ENCODE measurements around the gene TNS2.
A peak's percentile ranks its signal among the peaks of the same experiment; 100 is the strongest.
"Not testable (repeated sequence)": the region's sequence is repeated elsewhere in the genome, so short reads cannot be mapped to it uniquely, and the experiment has no call there.

TNS2 gene

DNA sequence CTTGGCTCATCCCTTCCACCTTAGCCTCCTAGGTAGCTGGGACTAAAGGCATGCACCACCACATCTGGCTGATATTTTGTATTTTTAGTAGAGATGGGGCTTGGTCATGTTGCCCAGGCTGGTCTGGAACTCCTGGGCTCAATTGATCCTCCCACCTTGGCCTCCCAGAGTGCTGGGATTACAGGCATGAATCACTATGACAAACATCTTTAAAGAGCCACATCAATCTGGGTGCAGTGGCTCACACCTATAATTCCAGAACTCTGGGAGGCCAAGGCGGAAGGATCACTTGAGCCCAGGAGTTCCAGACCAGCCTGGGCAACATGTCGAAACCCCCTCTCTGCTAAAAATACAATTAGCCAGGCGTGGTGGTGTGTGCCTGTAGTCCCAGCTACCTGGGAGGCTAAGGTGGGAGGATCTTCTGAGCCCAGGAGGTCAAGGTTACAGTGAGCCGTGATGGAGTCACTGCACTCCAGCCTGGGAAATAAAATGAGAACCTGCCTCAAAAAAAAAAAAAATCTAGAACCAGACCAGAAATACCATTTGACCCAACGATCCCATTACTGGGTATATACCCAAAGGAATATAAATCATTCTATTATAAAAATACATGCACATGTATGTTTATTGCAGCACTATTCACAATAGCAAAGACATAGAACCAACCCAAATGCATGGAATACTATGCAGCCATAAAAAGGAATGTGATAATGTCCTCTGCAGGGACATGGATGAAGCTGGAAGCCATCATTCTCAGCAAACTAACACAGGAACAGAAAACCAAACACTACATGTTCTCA is 45.1 kb downstream of the TNS2 start:
- DNase-seq: not testable (repeated sequence)

DNA sequence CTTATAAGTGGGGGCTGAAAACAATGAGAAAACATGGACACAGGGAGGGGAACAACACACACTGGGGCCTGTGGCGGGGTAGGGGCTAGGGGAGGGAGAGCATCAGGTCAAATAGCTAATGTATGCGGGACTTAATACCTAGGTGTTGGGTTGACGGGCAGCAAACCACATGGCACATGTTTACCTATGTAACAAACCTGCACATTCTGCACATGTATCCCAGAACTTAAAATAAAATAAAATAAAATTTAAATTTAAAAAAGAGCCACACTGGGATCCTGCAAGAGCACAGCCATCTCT is 45.7 kb downstream of the TNS2 start:
- DNase-seq: not testable (repeated sequence)

DNA sequence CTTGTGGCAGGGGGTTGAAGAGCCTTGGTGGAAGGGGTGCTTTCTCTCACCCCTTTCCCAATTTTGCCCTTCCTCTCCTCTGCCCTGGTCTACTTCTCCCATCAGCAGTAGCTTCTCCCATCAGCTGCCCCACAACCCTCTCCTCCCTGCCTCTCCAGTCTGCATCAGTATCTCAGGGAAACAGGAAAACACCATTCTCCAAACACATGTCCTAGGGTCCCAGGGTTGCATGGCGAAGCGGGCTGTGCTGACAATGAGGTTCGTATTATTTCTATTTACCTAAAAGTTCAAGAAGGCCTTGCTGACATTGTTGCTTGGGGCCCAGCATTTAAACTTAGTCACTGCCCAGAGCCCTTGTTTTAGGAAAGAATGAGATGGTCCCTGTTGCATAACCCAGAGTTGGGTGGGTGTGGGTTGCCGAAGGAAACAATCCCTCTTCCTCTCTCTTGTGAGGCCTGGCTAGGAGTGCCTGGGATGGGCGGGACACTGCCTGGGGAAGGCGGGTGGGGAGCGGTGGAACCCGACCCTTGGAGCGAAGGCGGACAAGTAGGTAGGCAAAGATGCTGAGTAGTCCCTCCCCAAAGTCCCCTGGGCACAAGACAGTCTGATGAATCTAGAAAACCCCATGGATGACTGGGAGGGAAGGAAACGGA is 46.4 kb downstream of the TNS2 start:
- DNase-seq: no peak

DNA sequence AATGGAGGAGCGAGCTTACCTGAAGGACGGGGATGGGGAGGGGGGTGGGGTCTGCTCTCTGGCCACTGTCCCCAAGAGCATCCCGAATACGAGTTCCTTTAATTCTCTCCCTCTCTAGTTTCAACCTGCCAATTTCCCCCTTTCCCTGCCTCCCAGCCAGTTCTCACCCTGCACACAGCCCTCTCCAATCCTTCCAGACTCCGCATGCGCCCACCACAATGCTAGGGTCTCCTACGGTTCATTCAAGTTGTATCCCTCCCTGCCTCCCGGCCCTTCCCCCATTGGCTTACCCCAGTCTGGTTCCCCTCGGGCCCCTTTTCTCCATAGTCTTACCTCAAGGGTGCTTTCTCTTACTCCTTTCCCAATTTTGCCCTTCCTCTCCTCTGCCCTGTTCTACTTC is 46.9 kb downstream of the TNS2 start:
- no peak for DNase-seq

DNA sequence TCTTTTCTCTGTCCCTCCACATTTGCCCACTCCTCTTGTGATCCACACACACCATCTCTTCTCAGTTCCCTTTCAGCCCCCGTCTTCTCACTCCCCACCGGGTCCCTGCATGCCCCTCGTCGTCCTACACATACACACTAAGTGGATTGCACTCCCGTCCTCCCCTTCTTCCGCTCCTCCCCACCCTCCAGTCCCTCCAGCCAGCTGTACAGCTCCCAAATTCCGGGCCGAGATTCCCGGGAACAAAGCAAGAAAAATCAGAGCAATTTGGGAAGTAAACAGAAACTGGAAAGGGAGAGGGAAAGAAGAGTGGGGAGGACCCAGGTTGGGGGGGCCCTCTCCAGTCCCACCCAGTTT is 47.3 kb downstream of the TNS2 start:
- no peak for DNase-seq

DNA sequence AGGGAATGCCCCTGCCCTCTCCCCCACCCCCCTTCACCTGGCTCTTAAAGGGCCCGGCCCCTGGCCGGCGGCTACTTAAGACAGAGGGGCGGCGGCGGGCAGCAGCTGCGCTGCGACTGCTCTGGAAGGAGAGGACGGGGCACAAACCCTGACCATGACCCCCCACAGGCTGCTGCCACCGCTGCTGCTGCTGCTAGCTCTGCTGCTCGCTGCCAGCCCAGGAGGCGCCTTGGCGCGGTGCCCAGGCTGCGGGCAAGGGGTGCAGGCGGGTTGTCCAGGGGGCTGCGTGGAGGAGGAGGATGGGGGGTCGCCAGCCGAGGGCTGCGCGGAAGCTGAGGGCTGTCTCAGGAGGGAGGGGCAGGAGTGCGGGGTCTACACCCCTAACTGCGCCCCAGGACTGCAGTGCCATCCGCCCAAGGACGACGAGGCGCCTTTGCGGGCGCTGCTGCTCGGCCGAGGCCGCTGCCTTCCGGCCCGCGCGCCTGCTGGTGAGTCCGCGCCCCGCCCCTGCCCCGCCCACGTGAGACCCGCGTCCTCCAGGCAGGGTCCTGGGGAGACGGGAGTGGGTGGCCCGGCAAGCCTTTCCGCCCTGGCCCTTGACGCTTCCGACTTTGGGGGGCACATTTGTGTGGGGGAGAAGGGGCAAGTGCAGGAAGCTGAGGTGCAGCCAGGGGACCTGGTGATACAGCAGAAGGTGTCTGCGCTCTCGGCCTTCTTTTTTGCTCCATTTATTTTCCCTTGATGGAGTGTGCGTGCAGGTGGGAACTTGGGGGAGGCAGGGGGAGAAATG is 47.9 kb downstream of the TNS2 start, which contains the start of gene IGFBP6:
TSS of gene IGFBP6 (plus strand) at position 104 of the 790 bp plus-strand sequence. CDS start at position 155, 51 bp downstream.
- peak; percentile 37 for DNase-seq

DNA sequence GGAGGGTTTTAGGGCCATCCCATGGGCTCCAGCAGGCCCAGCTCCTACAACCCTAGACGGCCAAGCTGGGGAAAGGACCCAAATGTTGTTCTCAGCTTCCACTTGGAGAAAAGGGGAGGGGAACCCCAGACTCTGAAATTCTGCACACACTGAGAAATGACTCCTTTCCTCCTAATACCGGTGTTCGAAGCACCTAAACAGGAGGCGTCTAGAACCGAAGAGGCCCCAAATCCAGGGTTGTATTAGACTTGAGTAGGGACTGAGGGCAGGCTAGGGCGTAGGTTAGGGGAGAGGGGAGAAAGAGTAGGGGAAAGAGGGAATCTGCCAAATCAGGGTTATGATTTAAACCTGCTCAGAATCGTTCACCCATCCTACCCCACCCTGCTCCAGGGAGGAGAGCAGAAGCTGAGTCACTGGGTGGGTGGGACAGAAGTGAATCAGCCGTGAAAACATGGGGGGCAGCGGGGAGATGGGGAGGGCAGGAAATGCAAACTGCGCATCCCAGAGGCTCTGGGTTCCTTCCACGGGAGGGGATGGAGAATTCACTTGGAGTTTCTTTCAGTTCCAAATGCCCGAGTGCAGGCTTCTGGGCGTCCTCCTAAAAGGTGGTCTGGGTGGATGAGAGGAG is 48.6 kb downstream of the TNS2 start:
- DNase-seq: no peak

DNA sequence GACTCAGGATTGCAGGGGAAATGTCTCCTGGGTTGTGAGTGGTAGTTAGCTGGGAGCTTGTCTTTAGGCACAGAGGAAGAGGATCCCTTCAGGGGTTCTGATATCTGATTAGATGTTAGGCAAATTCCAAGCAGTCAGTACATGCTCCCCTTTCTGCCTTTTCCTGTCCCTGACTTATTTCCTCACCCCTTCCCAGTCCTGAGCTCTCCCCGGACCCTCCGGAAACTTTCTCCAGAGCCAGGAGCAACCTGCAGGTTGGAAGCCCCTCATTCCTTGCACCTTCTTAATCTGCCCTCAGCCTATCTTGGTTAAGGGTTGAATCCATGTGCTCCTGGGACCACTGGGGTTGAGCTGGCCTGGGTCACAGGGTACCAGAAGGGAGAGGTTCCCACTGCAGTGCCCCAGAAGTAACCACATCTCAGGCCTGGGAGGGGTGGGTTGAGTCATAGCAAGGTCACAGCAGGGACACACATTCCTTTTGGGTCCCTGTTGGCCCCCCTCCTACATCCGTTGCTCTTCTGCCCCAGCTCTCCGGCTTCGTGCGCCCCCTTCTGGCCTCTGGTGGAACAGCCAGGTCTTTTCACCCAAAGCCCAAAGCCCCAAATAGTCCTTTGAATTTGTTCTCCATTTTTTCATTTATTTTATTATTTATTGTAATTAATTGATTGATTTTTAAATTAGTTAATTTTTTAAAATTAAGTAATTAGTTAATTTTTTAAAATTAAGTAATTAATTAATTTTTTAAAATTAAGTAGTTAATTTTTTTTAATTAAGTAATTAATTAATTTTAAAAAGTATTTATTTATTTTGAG is 49.4 kb downstream of the TNS2 start:
- peak; percentile 8 for DNase-seq

DNA sequence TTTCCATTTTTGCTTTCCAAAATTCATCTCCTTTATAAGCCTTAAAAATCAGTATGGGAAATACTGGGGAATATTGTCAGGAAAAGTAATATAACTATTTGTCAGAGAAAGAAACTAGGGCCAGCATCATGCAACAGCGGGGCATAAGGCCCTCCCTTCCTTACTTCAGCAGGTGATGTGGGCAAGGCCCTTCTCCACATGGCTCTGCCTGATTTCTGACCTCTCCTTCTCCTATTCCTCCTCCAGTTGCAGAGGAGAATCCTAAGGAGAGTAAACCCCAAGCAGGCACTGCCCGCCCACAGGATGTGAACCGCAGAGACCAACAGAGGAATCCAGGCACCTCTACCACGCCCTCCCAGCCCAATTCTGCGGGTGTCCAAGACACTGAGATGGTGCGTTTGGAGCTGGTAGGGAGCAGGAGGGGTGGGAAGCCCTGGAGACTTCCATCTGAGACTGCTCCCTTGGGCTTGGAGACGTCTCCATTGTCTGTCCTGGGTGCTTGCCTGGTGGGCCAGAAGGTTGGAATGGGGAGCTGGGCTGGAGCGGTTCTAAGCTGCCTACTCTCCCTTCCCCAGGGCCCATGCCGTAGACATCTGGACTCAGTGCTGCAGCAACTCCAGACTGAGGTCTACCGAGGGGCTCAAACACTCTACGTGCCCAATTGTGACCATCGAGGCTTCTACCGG is 50.7 kb downstream of the TNS2 start:
- DNase-seq: no peak

DNA sequence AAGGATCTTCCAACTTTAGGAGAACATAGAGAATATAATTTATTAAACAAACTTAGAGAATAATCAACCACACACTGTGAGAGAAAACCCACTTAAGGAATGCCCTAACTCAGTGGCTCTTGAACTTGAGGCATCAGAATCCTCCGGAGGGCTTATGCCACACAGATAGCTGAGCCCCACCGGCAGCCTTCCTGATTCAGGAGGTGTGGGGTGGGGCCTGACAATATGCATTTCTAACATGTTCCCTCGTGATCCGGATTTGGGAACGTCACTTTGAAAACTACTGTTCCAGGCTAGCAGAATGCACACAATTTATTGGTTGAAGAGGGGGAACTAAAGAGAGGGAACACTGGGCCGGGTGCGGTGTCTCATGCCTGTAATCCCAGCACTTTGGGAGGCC is 51.4 kb downstream of the TNS2 start:
- no peak for DNase-seq

DNA sequence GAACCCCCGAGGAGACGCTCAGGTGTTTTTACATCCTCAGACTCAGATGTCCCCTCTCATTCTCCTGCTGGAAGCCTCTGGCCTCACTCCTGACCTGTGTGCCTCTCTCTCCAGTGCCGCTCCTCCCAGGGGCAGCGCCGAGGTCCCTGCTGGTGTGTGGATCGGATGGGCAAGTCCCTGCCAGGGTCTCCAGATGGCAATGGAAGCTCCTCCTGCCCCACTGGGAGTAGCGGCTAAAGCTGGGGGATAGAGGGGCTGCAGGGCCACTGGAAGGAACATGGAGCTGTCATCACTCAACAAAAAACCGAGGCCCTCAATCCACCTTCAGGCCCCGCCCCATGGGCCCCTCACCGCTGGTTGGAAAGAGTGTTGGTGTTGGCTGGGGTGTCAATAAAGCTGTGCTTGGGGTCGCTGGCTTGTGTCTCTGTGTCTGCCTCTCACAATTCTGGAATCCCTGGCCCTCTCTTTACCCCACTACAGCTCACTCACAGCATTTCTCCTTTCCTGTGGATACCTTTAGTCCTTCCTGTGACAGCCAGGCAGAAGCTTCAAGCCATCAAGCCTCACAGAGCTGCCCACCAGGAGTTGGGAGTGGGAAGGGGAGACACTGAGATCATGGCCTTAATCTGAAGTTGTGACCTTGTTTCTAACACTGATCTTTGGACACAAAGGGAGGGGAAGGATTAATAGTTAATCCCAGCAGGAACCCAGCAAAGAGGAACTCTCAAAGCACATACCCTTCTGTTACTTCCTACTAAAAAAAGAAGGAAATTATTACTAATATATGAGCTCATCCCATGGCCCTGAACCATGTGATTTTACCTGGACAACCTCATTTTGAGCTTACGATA is 52.3 kb downstream of the TNS2 start:
- DNase-seq: no peak

DNA sequence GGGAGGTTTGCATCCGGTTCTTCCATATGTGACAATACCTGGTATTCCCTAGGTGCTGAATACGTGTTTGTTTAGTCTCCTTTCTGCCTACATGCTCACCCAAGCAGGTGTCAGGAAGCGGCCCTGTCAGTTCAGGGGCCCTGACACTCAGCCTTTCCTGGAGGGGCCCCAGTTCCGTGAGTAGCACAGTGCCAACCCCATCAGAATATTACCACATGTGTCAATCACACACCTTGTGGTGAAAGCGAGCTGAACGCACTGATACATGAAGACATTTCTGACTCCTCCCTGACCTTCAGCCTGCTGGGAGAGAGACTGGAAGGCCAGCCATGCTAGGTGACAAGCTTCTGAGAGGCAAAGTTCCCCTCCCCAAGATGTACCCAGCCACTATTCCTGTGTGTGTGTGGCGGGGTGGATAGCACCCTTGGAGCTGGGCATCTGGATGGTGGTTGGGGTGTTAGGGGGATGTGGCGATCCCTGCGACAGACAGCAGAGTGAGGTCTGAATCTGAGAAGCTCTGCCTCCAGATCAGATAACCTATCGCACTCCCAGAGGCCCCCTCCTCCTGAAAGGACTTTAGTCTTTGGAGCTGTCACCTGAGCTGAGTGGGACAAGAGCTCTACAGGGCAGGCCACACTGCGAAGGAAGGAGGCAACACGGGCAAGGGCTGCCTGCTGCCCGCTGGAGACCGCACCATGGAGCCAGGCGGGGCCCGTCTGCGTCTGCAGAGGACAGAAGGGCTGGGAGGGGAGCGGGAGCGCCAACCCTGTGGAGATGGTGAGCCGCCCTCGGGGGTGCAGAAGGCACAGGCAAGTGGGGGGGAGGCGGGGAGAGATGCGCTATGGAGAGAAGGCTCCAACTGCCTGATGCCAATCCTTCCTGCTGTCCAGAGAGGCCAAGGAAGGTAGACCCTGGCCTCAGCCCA is 53.3 kb downstream of the TNS2 start, which contains the start of gene SOAT2:
TSS of gene SOAT2 (plus strand) at position 604 of the 925 bp plus-strand sequence. CDS start at position 696, 92 bp downstream.
- DNase-seq: no peak

DNA sequence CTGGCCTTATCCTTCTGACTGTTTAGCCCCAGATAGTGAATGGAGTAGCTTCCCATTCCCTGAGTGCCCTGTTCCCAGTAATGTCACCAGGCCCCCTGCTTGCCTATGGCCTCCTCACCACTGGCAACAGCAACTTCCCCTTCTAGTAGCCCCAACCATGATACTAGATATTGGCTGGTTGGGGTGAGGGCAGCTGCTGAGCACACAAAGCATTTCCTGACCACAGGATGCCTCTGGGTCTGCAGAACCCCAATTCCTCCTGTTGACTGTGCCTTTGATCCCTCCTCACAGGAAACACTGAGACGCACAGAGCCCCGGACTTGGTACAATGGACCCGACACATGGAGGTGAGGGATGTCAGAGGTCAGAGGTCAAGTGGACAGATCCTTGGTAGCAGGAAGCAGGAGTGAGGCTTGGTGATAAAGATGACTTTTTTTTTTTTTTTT is 54.0 kb downstream of the TNS2 start:
- DNase-seq: no peak

DNA sequence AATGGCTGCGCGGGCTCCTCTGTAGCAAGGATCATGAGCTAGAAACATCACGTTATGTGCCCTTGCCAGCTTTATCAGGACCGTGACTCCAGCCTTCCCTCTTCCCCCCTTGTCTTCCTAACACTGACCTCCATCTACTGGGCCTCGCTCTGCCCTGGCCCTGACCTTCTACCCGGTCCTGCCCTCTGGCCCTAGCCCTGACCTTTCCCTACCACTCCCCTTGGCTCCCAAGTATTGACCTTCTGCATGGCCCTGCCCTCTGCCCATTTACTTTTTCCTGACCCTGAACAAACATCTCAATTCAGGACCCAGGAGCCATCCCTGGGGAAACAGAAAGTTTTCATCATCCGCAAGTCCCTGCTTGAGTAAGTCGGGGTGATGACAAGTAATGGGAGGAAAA is 55.4 kb downstream of the TNS2 start:
- DNase-seq: no peak

DNA sequence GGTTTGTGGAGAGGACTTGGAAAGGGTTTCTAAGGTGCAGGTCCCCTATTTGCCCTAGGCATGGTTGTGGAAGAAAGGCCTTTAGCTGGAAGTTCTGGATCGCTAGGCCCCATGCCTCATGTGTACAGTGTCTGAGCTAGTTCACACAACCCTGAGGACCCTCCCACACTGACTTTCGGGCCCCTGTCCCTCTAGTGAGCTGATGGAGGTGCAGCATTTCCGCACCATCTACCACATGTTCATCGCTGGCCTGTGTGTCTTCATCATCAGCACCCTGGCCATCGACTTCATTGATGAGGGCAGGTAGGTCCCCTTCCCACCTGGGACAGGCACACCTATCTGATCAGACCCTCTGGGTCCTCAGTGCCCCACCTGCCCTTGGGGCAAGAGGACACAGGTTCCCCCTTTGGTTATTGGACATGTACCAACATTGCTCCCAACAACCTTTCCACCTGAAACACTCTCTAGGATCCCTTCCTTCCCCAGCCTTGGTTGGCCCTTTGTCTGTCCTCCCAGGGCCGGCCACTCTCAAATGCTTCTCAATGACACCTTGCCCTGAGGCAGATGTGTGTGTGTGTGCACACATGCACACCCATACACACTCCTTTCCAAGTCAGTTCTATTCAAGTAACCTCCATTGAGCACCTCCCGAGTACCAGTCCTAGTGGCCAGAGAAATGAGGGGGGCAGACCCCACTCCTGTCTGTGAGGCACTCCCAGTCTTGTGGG is 56.0 kb downstream of the TNS2 start:
- DNase-seq: no peak

DNA sequence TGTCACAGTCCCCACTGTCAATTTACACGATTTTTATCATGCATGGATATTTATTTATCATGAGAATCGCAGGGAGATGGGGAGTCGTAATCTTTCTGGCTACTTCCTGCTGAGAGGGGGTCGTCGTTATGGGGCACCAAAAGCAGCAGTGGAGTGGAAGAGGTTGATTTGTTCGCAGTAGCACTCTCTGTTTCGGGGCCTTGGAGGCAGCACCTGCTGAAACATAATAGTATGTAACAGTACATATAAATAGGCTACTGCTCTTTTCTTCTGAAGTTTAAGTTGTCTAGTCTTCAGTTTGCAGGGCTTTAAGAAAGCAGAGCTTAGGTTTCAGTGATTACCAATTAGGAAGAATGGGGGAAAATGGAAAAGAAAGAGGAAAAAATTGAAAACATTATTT is 57.3 kb downstream of the TNS2 start:
- DNase-seq: no peak

DNA sequence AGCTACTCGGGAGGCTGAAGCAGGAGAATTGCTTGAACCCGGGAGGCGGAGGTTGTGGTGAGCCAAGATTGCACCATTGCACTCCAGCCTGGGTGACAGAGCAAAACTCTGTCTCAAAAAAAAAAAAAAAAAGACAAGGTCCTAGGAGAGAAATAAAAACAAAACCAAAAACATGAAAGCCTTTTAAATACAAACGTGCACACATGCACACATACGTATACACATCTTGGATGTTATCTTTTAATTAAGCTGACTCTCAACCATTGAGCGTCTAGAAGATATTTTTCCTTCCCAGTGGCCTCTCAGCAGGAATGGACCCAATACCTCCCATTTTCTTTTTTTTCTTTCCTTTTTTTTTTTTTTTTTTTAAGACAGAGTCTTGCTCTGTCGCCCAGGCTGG is 62.6 kb downstream of the TNS2 start:
- DNase-seq: not testable (repeated sequence)

DNA sequence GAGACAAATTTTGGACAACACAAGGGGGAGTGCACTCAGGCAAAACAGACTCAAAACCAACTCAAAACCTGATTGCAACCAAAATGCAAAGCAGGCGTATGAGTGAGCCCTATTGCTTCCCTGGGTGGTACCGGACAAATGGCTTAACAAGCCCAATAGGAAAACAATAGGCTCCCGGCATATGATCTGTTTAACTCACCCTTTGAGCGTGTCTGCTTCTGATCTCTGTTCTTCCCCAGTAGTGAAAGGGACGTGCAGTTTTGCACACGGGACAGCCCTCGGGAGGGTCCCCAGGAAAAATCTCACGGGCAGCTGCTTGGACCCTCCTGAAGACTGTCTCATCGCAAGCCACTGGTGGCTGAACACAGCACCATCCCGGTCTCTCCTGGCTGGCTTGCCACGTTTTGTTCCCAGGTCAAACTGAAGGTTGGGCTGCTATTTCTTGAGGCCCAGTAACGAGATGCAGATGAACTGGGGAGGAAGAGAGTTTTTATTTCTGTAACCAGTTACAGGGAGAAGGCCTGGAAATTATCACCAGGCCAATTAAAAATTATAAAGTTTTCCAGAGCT is 63.4 kb downstream of the TNS2 start:
- no peak for DNase-seq

DNA sequence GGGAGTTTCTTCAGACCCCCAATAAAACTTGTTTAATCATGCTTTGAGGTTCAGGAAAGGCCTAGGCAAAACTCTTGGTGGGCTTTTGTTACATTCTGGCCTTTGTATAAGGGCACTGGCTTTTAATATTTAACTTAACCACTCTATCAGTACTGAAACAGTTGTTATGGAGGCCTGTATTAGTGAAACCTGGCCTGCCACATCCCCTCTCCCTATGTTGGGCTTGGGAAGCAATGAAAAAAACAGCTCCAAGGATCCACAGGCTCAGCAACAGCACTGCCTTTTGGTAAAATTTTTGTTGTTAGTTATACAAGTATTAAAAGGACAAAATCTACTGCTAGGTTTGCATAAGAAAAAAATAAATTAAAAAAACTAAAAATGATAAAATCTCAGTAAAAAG is 64.1 kb downstream of the TNS2 start:
- no peak for DNase-seq

All from DMS79 (cell line).